ENCODE measurements around the gene C9orf85. TPM values are rescaled to one million over a fixed set of nuclear protein-coding genes. Genes with fewer than 3 reads are reported as not detected.

C9orf85 gene
- total and polyA plus RNA-seq, 2 donors (not counting 1 experiment from before 2014, with no cell fraction given): 4.3 to 9.6 TPM

GRCh38 chr9:71986900-71987299 lies 75.5 kb downstream of the C9orf85 start:
- no peaks in the 10 kb centered on the region for H3K9me3 ChIP-seq (ENCODE audit: control extremely low read depth in 1 of 3, control insufficient read depth in 2 of 3, insufficient read depth in 1 of 3, low read length in 2 of 3)
- no peaks in the 10 kb centered on the region for H3K79me2 ChIP-seq (ENCODE audit: control insufficient read depth, insufficient read depth, low read length)
- POLR2A ChIA-PET: no interaction called here
- TF ChIP-seq EZH2 (IDR thresholded peaks at IDR 0.05; ENCODE audit: borderline replicate concordance, insufficient read depth, low read depth, low read length, poor library complexity, severe bottlenecking): no peak
- TF ChIP-seq, protein P1, sequence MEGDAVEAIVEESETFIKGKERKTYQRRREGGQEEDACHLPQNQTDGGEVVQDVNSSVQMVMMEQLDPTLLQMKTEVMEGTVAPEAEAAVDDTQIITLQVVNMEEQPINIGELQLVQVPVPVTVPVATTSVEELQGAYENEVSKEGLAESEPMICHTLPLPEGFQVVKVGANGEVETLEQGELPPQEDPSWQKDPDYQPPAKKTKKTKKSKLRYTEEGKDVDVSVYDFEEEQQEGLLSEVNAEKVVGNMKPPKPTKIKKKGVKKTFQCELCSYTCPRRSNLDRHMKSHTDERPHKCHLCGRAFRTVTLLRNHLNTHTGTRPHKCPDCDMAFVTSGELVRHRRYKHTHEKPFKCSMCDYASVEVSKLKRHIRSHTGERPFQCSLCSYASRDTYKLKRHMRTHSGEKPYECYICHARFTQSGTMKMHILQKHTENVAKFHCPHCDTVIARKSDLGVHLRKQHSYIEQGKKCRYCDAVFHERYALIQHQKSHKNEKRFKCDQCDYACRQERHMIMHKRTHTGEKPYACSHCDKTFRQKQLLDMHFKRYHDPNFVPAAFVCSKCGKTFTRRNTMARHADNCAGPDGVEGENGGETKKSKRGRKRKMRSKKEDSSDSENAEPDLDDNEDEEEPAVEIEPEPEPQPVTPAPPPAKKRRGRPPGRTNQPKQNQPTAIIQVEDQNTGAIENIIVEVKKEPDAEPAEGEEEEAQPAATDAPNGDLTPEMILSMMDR (IDR thresholded peaks at IDR 0.05): no peak
- ATAC-seq (ENCODE audit: low read depth) (no peak), DNase-seq (no peak)
- no peak overlapping the region for H3K4me3 Mint-ChIP-seq
- H2AFZ ChIP-seq (ENCODE audit: insufficient read depth, low read depth, low read length, poor library complexity, severe bottlenecking): no peak overlapping the region
- no peaks in the 10 kb centered on the region for H3K9me3 Mint-ChIP-seq (ENCODE audit: insufficient read depth)
- no peak overlapping the region for H3K4me3 ChIP-seq (ENCODE audit: control extremely low read depth in 1 of 5, extremely low read depth in 1 of 5, insufficient read depth in 1 of 5, low read depth in 2 of 5, low read length in 4 of 5)
- H3K4me1 Mint-ChIP-seq: no peaks in the 10 kb centered on the region
- WGBS (ENCODE audit: insufficient coverage): 95% methylated on average over 2 of the region's 3 CpGs
- no peaks in the 10 kb centered on the region for H3K27me3 Mint-ChIP-seq
- intact Hi-C loops (cut with micrococcal nuclease): no loop called here
- no peaks in the 10 kb centered on the region for H3K27me3 ChIP-seq (replicated peaks in 1 of 4; ENCODE audit: control extremely low read depth in 1 of 4, control insufficient read depth in 3 of 4, insufficient read depth in 4 of 4, low read length in 3 of 4)
- H3K4me1 ChIP-seq (ENCODE audit: control insufficient read depth in 2 of 2, insufficient read depth in 2 of 2, low read length in 2 of 2): no peaks in the 10 kb centered on the region
- no peak overlapping the region for H3K9ac ChIP-seq (ENCODE audit: low read length)
- H3K27ac Mint-ChIP-seq: no peak overlapping the region
- no peak overlapping the region for H3K27ac ChIP-seq (ENCODE audit: low read length in 2 of 2)
- no peak overlapping the region for H3K4me2 ChIP-seq (replicated peaks; ENCODE audit: low read depth, low read length, poor library complexity, severe bottlenecking)
- H3K36me3 ChIP-seq (replicated peaks in 1 of 2; ENCODE audit: control extremely low read depth in 1 of 2, control insufficient read depth in 1 of 2, extremely low read depth in 1 of 2, insufficient read depth in 2 of 2, low read length in 1 of 2): no peaks in the 10 kb centered on the region
- H4K20me1 ChIP-seq (ENCODE audit: control insufficient read depth, insufficient read depth, low read length, poor library complexity, severe bottlenecking): no peaks in the 10 kb centered on the region
- CTCF ChIA-PET: no interaction called here

DNA sequence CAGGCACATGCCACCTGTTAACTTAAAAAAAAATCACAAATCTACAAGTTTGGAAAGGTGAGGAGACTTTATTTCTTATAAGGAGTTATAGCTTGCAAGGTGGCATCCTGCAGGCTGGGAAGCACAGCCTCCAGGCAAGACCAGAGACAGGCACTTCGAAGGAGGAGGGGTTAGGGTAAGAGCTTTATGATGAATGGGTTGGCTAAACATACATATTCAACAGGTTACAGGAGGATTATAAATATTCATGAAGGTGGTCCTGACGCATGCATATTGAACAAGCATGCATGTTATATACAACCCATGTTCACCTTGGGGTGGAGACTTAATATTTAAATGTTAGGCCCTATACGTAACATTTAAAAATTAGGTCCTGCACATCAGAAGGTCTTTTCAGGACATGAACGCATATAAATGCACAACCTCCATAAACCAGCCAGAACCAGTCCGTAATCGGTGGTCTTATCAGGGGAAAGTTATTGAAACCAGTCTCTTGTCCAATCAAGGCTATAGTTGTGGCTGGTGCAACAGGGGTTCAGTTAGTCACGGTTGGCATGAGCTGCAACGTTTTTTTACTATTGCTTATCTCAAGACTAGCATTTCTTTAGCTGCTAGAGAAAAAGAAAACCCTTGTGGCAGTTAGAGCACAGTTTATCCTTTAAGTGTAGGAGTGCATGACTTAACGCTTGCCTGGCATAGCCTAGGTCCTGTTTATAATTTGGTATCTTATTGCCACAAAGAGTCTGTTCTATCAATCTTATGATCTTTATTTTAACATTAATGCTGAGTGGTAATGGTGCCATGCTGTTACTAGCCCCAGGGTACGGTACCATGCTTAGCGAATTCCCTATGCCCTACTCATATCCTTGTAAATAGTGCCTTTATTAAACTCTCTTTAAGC lies 76.3 kb downstream of the C9orf85 start:
- ChIA-PET POLR2A (no interaction called here), CTCF (no interaction called here)
- Histone ChIP-seq H3K9ac (ENCODE audit: low read length) (no peak overlapping the region), H3K4me3 (ENCODE audit: control extremely low read depth in 1 of 5, extremely low read depth in 1 of 5, insufficient read depth in 1 of 5, low read depth in 2 of 5, low read length in 4 of 5) (no peak overlapping the region), H3K79me2 (ENCODE audit: control insufficient read depth, insufficient read depth, low read length) (no peaks in the 10 kb centered on the region), H3K4me1 (ENCODE audit: control insufficient read depth in 2 of 2, insufficient read depth in 2 of 2, low read length in 2 of 2) (no peaks in the 10 kb centered on the region), H3K9me3 (ENCODE audit: control extremely low read depth in 1 of 3, control insufficient read depth in 2 of 3, insufficient read depth in 1 of 3, low read length in 2 of 3) (no peaks in the 10 kb centered on the region), H2AFZ (ENCODE audit: insufficient read depth, low read depth, low read length, poor library complexity, severe bottlenecking) (no peak overlapping the region), H3K27ac (ENCODE audit: low read length in 2 of 2) (no peak overlapping the region), H4K20me1 (ENCODE audit: control insufficient read depth, insufficient read depth, low read length, poor library complexity, severe bottlenecking) (no peaks in the 10 kb centered on the region), H3K27me3 (replicated peaks in 1 of 4; ENCODE audit: control extremely low read depth in 1 of 4, control insufficient read depth in 3 of 4, insufficient read depth in 4 of 4, low read length in 3 of 4) (no peaks in the 10 kb centered on the region), H3K36me3 (replicated peaks in 1 of 2; ENCODE audit: control extremely low read depth in 1 of 2, control insufficient read depth in 1 of 2, extremely low read depth in 1 of 2, insufficient read depth in 2 of 2, low read length in 1 of 2) (no peaks in the 10 kb centered on the region), H3K4me2 (replicated peaks; ENCODE audit: low read depth, low read length, poor library complexity, severe bottlenecking) (no peak overlapping the region)
- intact Hi-C loops (cut with micrococcal nuclease): no loop called here
- Mint-ChIP-seq H3K27me3 (no peaks in the 10 kb centered on the region), H3K27ac (no peak overlapping the region), H3K4me1 (no peaks in the 10 kb centered on the region), H3K4me3 (no peak overlapping the region), H3K9me3 (ENCODE audit: insufficient read depth) (no peaks in the 10 kb centered on the region)
- ATAC-seq (ENCODE audit: low read depth) (no peak), DNase-seq (no peak)
- TF ChIP-seq EZH2 (IDR thresholded peaks at IDR 0.05; ENCODE audit: borderline replicate concordance, insufficient read depth, low read depth, low read length, poor library complexity, severe bottlenecking): no peak
- TF ChIP-seq, protein P1 (IDR thresholded peaks at IDR 0.05): no peak
- 29% methylated on average over 2 of the region's 11 CpGs for WGBS (ENCODE audit: insufficient coverage)
